GM12878 (cell line): ENCODE measurements around the gene FTL. TPM values are rescaled to one million over a fixed set of nuclear protein-coding genes. Genes with fewer than 3 reads are reported as not detected.

Experiments
- ATAC-seq: fragments of 200-7000 bp; cut with Tn5 transposase; 3 replicates; pipeline ENCODE4 v1.9.1; 2020; ENCODE audit warnings: mild to moderate bottlenecking, moderate library complexity
- BruUV-seq: library from RNA; stranded (reverse); fragments of 400-500 nt; replicated peaks from 2 replicates; lab custom pipeline; 2021; lab: Mats Ljungman, UMichigan
- CTCF ChIA-PET: fragments of 300-600 bp; sonication (Branson Sonifier 250); formaldehyde crosslinking; extraction: SDS; loops from one replicate; lab custom pipeline; 2021; ENCODE audit warnings: inconsistent platforms; lab: Yijun Ruan, JAX
- POLR2A ChIA-PET: fragments of 350-600 bp; formaldehyde crosslinking; extraction: SDS; loops from one replicate; lab custom pipeline; 2021; ENCODE audit warnings: inconsistent platforms; lab: Charles Lee
- RAD21 ChIA-PET: fragments of 300-600 bp; sonication (Branson Sonifier 250); formaldehyde crosslinking; loops from one replicate; lab custom pipeline; 2023; ENCODE audit warnings: antibody characterized with exemption; ENCODE audit not compliant: unreplicated experiment; lab: Charles Lee
- SMC1A ChIA-PET: fragments of 300-600 bp; sonication (Branson Sonifier 250); formaldehyde crosslinking; loops from one replicate; lab custom pipeline; 2023; ENCODE audit not compliant: unreplicated experiment, uncharacterized antibody; lab: Charles Lee
- DNase-seq: peaks from one replicate; pipeline ENCODE4 v3.0.0-alpha.2; 2011; ENCODE audit warnings: low read depth, low spot score
- FAIRE-seq: peaks from 3 replicates; lab custom pipeline; 2011; peaks lifted over from hg19 to GRCh38; lab: Jason Lieb, UNC
- H2AFZ ChIP-seq: 2 replicates; pipeline ENCODE4 v1.6.0; 2011; ENCODE audit warnings: low read depth, low read length, control low read depth; ENCODE audit not compliant: control insufficient read depth
- H3K27ac ChIP-seq: 2 replicates; pipeline ENCODE4 v1.5.1; 2011; ENCODE audit warnings: control low read depth; ENCODE audit not compliant: control insufficient read depth, insufficient read depth
- H3K27me3 ChIP-seq, 2 experiments: replicated peaks in 1 of 2; 2 replicates each; pipeline versions ENCODE4 v1.6.0 to v1.6.1; 2011; ENCODE audit warnings: low read length in 1 of 2; ENCODE audit not compliant: control insufficient read depth in 2 of 2, insufficient read depth in 2 of 2
- H3K36me3 ChIP-seq, 2 experiments: 2 replicates each; pipeline ENCODE4 v1.5.1; 2011; ENCODE audit warnings: low read length in 1 of 2; ENCODE audit not compliant: control insufficient read depth in 2 of 2, insufficient read depth in 2 of 2
- H3K4me1 ChIP-seq: 2 replicates; pipeline ENCODE4 v1.6.1; 2011; ENCODE audit warnings: mild to moderate bottlenecking, low read length, moderate library complexity, mixed read lengths; ENCODE audit not compliant: control insufficient read depth, insufficient read depth
- H3K4me2 ChIP-seq: 2 replicates; pipeline ENCODE4 v1.6.0; 2011; ENCODE audit warnings: control low read depth; ENCODE audit not compliant: control insufficient read depth, insufficient read depth
- H3K4me3 ChIP-seq: fragments of 200-600 bp; sonication (generic); 2 replicates; pipeline ENCODE4 v1.5.1; 2016
- H3K79me2 ChIP-seq: 2 replicates; pipeline ENCODE4 v1.6.0; 2011; ENCODE audit warnings: low read length; ENCODE audit not compliant: control insufficient read depth, insufficient read depth
- H3K9ac ChIP-seq: 2 replicates; pipeline ENCODE4 v1.8.0; 2011; ENCODE audit warnings: low read length, control low read depth, mixed read lengths; ENCODE audit not compliant: control insufficient read depth, insufficient read depth
- H3K9me3 ChIP-seq: replicated peaks from 3 replicates; pipeline ENCODE4 v1.5.1; 2011; ENCODE audit warnings: mild to moderate bottlenecking, low read length; ENCODE audit not compliant: control insufficient read depth, insufficient read depth
- H4K20me1 ChIP-seq: 2 replicates; pipeline ENCODE4 v1.6.0; 2011; ENCODE audit not compliant: control insufficient read depth, insufficient read depth
- CEBPB ChIP-seq, 2 experiments: fragments of 150-350 bp in 1 of 2; IDR thresholded peaks; 2 replicates each; pipeline ENCODE4 v1.6.1; 2012 to 2014; ENCODE audit warnings: low read depth in 2 of 2, low read length in 2 of 2, borderline replicate concordance in 1 of 2, inconsistent platforms in 1 of 2
- EED ChIP-seq: sonication (generic); IDR thresholded peaks from 2 replicates; pipeline ENCODE4 v1.6.1; 2016; ENCODE audit warnings: antibody characterized with exemption, low read depth
- FOXM1 ChIP-seq: IDR thresholded peaks from 2 replicates; pipeline ENCODE4 v1.6.1; 2012; ENCODE audit warnings: low read depth, mild to moderate bottlenecking, inconsistent platforms, low read length, moderate library complexity
- GABPA ChIP-seq: IDR thresholded peaks from 2 replicates; pipeline ENCODE4 v1.6.1; 2014; ENCODE audit warnings: antibody characterized with exemption, low read depth, mild to moderate bottlenecking, inconsistent platforms
- IKZF2 ChIP-seq, 2 experiments: fragments of 450-650 bp; IDR thresholded peaks; 2 replicates each; pipeline ENCODE4 v1.6.1; 2017; ENCODE audit warnings: mild to moderate bottlenecking in 2 of 2, moderate library complexity in 2 of 2
- JUNB ChIP-seq: IDR thresholded peaks from 2 replicates; pipeline ENCODE4 v1.6.1; 2016; ENCODE audit warnings: antibody characterized with exemption, mild to moderate bottlenecking
- MYB ChIP-seq: fragments of 150-350 bp; IDR thresholded peaks from 2 replicates; pipeline ENCODE4 v1.6.1; 2014; ENCODE audit warnings: mild to moderate bottlenecking, low read depth, low read length, borderline replicate concordance
- MYC ChIP-seq: IDR thresholded peaks from 2 replicates; pipeline ENCODE4 v1.6.1; 2011; ENCODE audit warnings: mild to moderate bottlenecking, low read length, moderate library complexity, inconsistent platforms; ENCODE audit not compliant: insufficient read depth, insufficient replicate concordance, insufficient read length, severe bottlenecking
- NBN ChIP-seq: fragments of 450-650 bp; IDR thresholded peaks from 2 replicates; pipeline ENCODE4 v1.6.1; 2016
- NFYA ChIP-seq: IDR thresholded peaks from 2 replicates; pipeline ENCODE4 v1.6.1; 2011; ENCODE audit warnings: low read depth, mild to moderate bottlenecking, low read length, improper control_type of control experiment, borderline replicate concordance
- RCOR1 ChIP-seq: conservative IDR thresholded peaks from 2 replicates; pipeline ENCODE4 v1.6.1; 2012; ENCODE audit warnings: low read depth, low read length, improper control_type of control experiment
- RUNX3 ChIP-seq: IDR thresholded peaks from 2 replicates; pipeline ENCODE4 v1.6.1; 2012; ENCODE audit warnings: low read length, inconsistent platforms
- SMC3 ChIP-seq: IDR thresholded peaks from 2 replicates; pipeline ENCODE4 v1.6.1; 2011; ENCODE audit warnings: low read length, improper control_type of control experiment, borderline replicate concordance
- USF2 ChIP-seq: IDR thresholded peaks from 2 replicates; pipeline ENCODE4 v1.6.1; 2011; ENCODE audit warnings: low read depth, low read length, improper control_type of control experiment, borderline replicate concordance
- ZBED1 ChIP-seq: IDR thresholded peaks from 2 replicates; pipeline ENCODE4 v1.6.1; 2016; ENCODE audit warnings: borderline replicate concordance
- WGBS: methylation state at CpG from one replicate; pipeline ENCODE4 v1.1.6; 2016; ENCODE audit warnings: low lambda C conversion rate; ENCODE audit not compliant: insufficient replicate concordance, insufficient coverage; ENCODE audit errors: missing lambda C conversion rate; 5-methylcytosine and 5-hydroxymethylcytosine counted together
- in situ Hi-C: fragments of 300-500 bp; cut with MboI; formaldehyde crosslinking; loops from 9 replicates; pipeline ENCODE4 v1.14.3; 2018; ENCODE audit warnings: mixed read lengths
- intact Hi-C: fragments of 100-400 bp; cut with micrococcal nuclease; formaldehyde crosslinking; loops from one replicate; pipeline ENCODE4 v1.14.2; 2022; ENCODE audit not compliant: unreplicated experiment
- polyA plus RNA-seq, 11 experiments: library from polyadenylated mRNA; depleted of rRNA in 4 of 11; unstranded in 6 of 11; stranded (reverse) in 5 of 11; fragments of >200 nt; fragmentation: Nextera tagmentation in 4 of 11; fragmentation: Illumina TruSeq in 1 of 11; extraction: Ambion mirVana in 4 of 11; extraction: Trizol in 1 of 11; gene quantifications; 1 replicate in 1 of 11; 2 replicates in 10 of 11; pipeline versions ENCODE4 v1.2.1 to v1.2.3, GENCODE V29; 2011 to 2016; ENCODE audit warnings: inconsistent platforms in 2 of 11, missing spikeins in 2 of 11, low read depth in 1 of 11
- total RNA-seq, 4 experiments: library from RNA; depleted of rRNA in 3 of 4; stranded (reverse); fragments of >200 nt in 3 of 4; fragmentation: Illumina TruSeq in 1 of 4; extraction: Trizol in 1 of 4; gene quantifications; 2 replicates each; pipeline versions ENCODE4 v1.2.1 to v1.2.3, GENCODE V29; 2013 to 2021
- TF ChIP-seq, protein P1 (sequence below): fragments of 450-650 bp; formaldehyde crosslinking; IDR thresholded peaks from 2 replicates; pipeline ENCODE4 v1.4.0; 2022; ENCODE audit warnings: mild to moderate bottlenecking, moderate library complexity

FTL gene
- total and polyA plus RNA-seq, 10 of the 15 experiments (the other 5 are each of a cell fraction or from before 2014, with no cell fraction given): 364 to 8,913 (median 1,595) TPM

- peak overlapping the region; percentile 90 for H3K4me2 ChIP-seq
- no peaks in the 10 kb centered on the region for H3K27me3 ChIP-seq
- H3K9ac ChIP-seq: peak overlapping the region; percentile 85
- ChIA-PET CTCF (interaction anchor here (0.6 to 1.5 kb wide), 5 partner anchors 8 to 180 kb away, joined by 3 to 8 read pairs (median 5); partner anchors contain the start of genes GYS1 and RUVBL2), RAD21 (interaction anchor here (0.6 to 1.5 kb wide), 11 partner anchors 9 to 174 kb away, joined by 3 to 9 read pairs (median 4); partner anchors contain the start of genes GYS1, NUCB1, PPP1R15A and RUVBL2), SMC1A (interaction anchor here (0.8 to 1.4 kb wide), 8 partner anchors 8 to 120 kb away, joined by 3 to 5 read pairs (median 3); partner anchors contain the start of gene DHDH), POLR2A (interaction anchor here (0.5 to 1.5 kb wide), 17 partner anchors 9 to 367 kb away, joined by 3 to 24 read pairs (median 5); partner anchors contain the start of genes BAX, DHDH, NUCB1 and PPP1R15A)
- peaks cover 32% of the 10 kb centered on the region for H3K4me1 ChIP-seq
- H3K4me3 ChIP-seq: peak overlapping the region; percentile 56; the same call in 1 of the 2 replicates
- peak overlapping the region; percentile 30 for H2AFZ ChIP-seq
- no peaks in the 10 kb centered on the region for H3K9me3 ChIP-seq
- FAIRE-seq (peak; percentile 97), ATAC-seq (peak; percentile 66), DNase-seq (no peak)
- peak overlapping the region; percentile 95 for H3K27ac ChIP-seq
- H3K36me3 ChIP-seq: peaks cover 0 to 7% of the 10 kb centered on the region in 2 experiments; a peak in 2 of 4 replicates
- WGBS: 17% methylated on average over 21 of the region's 22 CpGs
- BruUV-seq: no TSS peak
- in situ Hi-C loops (no loop called here), intact Hi-C loops (loop anchor here (10.0 kb wide), 1 partner anchor 327 kb away; the partner anchor contains the start of gene DBP)
- H4K20me1 ChIP-seq: no peaks in the 10 kb centered on the region
- peaks cover 33% of the 10 kb centered on the region for H3K79me2 ChIP-seq
- peak; percentile 91 for TF ChIP-seq NBN
- TF ChIP-seq EED: no peak
- TF ChIP-seq, protein P1, sequence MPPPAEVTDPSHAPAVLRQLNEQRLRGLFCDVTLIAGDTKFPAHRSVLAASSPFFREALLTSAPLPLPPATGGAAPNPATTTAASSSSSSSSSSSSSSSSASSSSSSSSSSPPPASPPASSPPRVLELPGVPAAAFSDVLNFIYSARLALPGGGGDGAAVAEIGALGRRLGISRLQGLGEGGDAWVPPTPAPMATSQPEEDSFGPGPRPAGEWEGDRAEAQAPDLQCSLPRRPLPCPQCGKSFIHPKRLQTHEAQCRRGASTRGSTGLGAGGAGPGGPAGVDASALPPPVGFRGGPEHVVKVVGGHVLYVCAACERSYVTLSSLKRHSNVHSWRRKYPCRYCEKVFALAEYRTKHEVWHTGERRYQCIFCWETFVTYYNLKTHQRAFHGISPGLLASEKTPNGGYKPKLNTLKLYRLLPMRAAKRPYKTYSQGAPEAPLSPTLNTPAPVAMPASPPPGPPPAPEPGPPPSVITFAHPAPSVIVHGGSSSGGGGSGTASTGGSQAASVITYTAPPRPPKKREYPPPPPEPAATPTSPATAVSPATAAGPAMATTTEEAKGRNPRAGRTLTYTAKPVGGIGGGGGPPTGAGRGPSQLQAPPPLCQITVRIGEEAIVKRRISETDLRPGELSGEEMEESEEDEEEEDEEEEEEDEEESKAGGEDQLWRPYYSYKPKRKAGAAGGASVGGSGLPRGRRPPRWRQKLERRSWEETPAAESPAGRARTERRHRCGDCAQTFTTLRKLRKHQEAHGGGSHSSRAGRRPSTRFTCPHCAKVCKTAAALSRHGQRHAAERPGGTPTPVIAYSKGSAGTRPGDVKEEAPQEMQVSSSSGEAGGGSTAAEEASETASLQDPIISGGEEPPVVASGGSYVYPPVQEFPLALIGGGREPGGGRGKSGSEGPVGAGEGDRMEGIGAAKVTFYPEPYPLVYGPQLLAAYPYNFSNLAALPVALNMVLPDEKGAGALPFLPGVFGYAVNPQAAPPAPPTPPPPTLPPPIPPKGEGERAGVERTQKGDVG (CRISPR knock-in tag): no peak
- TF ChIP-seq RCOR1: no peak
- peak; percentile 30 for TF ChIP-seq RUNX3
- TF ChIP-seq JUNB: no peak
- no peak for TF ChIP-seq CEBPB (IDR thresholded peaks at IDR 0.05; ENCODE audit: borderline replicate concordance in 1 of 2, low read depth in 2 of 2, low read length in 2 of 2)
- TF ChIP-seq USF2: no peak
- TF ChIP-seq NFYA: no peak
- TF ChIP-seq MYB: no peak
- TF ChIP-seq ZBED1: no peak
- peak; percentile 17 to 48; a peak in 3 of 4 replicates for TF ChIP-seq IKZF2 (IDR thresholded peaks at IDR 0.05)
- TF ChIP-seq MYC: no peak
- TF ChIP-seq GABPA: no peak
- no peak for TF ChIP-seq FOXM1
- TF ChIP-seq SMC3: no peak
These were observed 2.9 kb upstream of the FTL start for GRCh38 chr19:48962029-48962848.
